Iris pigment epithelial cell (primary cell): ENCODE measurements around the gene SLC47A1.
"Not testable (repeated sequence)": the region's sequence is repeated elsewhere in the genome, so short reads cannot be mapped to it uniquely, and the experiment has no call there.

ENCODE experiments used
- DNase-seq: peaks from one replicate; pipeline ENCODE4 v3.0.0-alpha.2; 2011; ENCODE audit warnings: low read depth

Gene SLC47A1

GRCh38 chr17:19533718-19534561 is at the start of gene SLC47A1:
TSS of gene SLC47A1 (plus strand) at chr17:19533854. CDS start at chr17:19533940, 86 bp downstream.
- peak; percentile 24 for DNase-seq

GRCh38 chr17:19485800-19486340 is 47.8 kb upstream of the SLC47A1 start:
- no peak for DNase-seq

- DNase-seq: no peak
Measured at GRCh38 chr17:19486351-19487023, 47.2 kb upstream of the SLC47A1 start.

- no peak for DNase-seq
Measured at GRCh38 chr17:19487024-19487600, 46.5 kb upstream of the SLC47A1 start.

- no peak for DNase-seq
Measured at GRCh38 chr17:19492141-19492540, 41.5 kb upstream of the SLC47A1 start.

GRCh38 chr17:19494961-19495806 is 38.5 kb upstream of the SLC47A1 start:
- no peak for DNase-seq

GRCh38 chr17:19495828-19496528 is 37.7 kb upstream of the SLC47A1 start:
- no peak for DNase-seq

- DNase-seq: no peak
Measured at GRCh38 chr17:19497624-19498023, 36.0 kb upstream of the SLC47A1 start.

GRCh38 chr17:19501219-19501618 is 32.4 kb upstream of the SLC47A1 start:
- DNase-seq: no peak

GRCh38 chr17:19502517-19502916 is 31.1 kb upstream of the SLC47A1 start:
- no peak for DNase-seq

- not testable (repeated sequence) for DNase-seq
Measured at GRCh38 chr17:19505561-19505960, 28.1 kb upstream of the SLC47A1 start.

- peak; percentile 88 for DNase-seq
Measured at GRCh38 chr17:19507775-19508576, 25.7 kb upstream of the SLC47A1 start.

- no peak for DNase-seq
Measured at GRCh38 chr17:19508577-19508867, 25.1 kb upstream of the SLC47A1 start.

- not testable (repeated sequence) for DNase-seq
Measured at GRCh38 chr17:19509281-19509852, 24.3 kb upstream of the SLC47A1 start.

- DNase-seq: no peak
Measured at GRCh38 chr17:19510903-19511302, 22.8 kb upstream of the SLC47A1 start.

GRCh38 chr17:19513897-19514488 is 19.7 kb upstream of the SLC47A1 start:
- peak; percentile 58 for DNase-seq

GRCh38 chr17:19517699-19518098 is 16.0 kb upstream of the SLC47A1 start:
- no peak for DNase-seq

GRCh38 chr17:19519388-19520291 is 14.0 kb upstream of the SLC47A1 start:
- DNase-seq: not testable (repeated sequence)

- DNase-seq: no peak
Measured at GRCh38 chr17:19520641-19521040, 13.0 kb upstream of the SLC47A1 start.
